HG03439 (cell line): ENCODE results near the gene SLC30A3.

Experiments used
- ATAC-seq: cut with Tn5 transposase; IDR thresholded peaks from one replicate; pipeline ENCODE4 v1.9.1; 2021; ENCODE audit warnings: mild to moderate bottlenecking, moderate library complexity; ENCODE audit not compliant: unreplicated experiment

SLC30A3 gene

GRCh38 chr2:27208486-27209050 is 54.3 kb downstream of the SLC30A3 start:
- ATAC-seq = no peak

- ATAC-seq = no peak
These were observed 56.5 kb downstream of the SLC30A3 start for GRCh38 chr2:27206346-27206745.

GRCh38 chr2:27205206-27205605 is 57.6 kb downstream of the SLC30A3 start:
- no peak for ATAC-seq

- ATAC-seq = no peak
These were observed 58.3 kb downstream of the SLC30A3 start for GRCh38 chr2:27204566-27204965.

- no peak for ATAC-seq
These were observed 59.1 kb downstream of the SLC30A3 start for GRCh38 chr2:27203741-27204140.
